ENCODE measurements around the gene MANEA. TPM values are rescaled to one million over a fixed set of nuclear protein-coding genes. Genes with fewer than 3 reads are reported as not detected.

The MANEA gene
- total RNA-seq, 1 experiment from 2014 or later, result 8.3 TPM

DNA sequence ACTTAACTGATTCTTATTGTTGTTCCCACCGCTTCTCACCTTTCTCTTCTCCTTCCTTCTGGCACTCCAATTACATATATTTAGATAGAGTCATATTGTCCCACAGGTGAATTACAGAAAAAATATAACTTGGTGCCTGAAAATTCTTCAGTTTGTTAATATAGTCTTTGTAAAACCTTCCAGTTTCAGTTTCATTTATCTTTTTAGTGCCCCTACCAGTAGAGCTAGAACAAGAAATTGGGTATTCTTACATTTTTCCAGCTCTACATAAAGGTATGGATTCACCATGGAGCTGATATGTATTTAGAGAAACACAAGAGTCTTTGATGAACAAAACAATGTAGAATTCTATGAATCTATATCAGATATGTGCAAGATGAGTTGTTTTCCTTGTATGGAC, 10.7 kb downstream of the MANEA start:
- DNase-seq, result no peak
- no peak overlapping the region for H3K18ac ChIP-seq (ENCODE audit: insufficient read length, low read depth, low read length)
- H3K23ac ChIP-seq (ENCODE audit: insufficient read length, low read depth, low read length), result no peak overlapping the region
- no peak overlapping the region for H3K4me2 ChIP-seq (ENCODE audit: insufficient read depth, insufficient read length, low read length)
- H2BK20ac ChIP-seq (ENCODE audit: low read depth, low read length, poor library complexity, severe bottlenecking), result no peak overlapping the region
- no peaks in the 10 kb centered on the region for H3K23me2 ChIP-seq (ENCODE audit: insufficient read length, low read depth, low read length, poor library complexity, severe bottlenecking)
- TF ChIP-seq, protein P1, sequence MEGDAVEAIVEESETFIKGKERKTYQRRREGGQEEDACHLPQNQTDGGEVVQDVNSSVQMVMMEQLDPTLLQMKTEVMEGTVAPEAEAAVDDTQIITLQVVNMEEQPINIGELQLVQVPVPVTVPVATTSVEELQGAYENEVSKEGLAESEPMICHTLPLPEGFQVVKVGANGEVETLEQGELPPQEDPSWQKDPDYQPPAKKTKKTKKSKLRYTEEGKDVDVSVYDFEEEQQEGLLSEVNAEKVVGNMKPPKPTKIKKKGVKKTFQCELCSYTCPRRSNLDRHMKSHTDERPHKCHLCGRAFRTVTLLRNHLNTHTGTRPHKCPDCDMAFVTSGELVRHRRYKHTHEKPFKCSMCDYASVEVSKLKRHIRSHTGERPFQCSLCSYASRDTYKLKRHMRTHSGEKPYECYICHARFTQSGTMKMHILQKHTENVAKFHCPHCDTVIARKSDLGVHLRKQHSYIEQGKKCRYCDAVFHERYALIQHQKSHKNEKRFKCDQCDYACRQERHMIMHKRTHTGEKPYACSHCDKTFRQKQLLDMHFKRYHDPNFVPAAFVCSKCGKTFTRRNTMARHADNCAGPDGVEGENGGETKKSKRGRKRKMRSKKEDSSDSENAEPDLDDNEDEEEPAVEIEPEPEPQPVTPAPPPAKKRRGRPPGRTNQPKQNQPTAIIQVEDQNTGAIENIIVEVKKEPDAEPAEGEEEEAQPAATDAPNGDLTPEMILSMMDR (conservative IDR thresholded peaks at IDR 0.05), result no peak
- H3K36me3 Mint-ChIP-seq (ENCODE audit: insufficient read depth in 1 of 3, low read depth in 3 of 3), result peaks cover 24 to 41% (median 26%) of the 10 kb centered on the region in 3 experiments
- no peak overlapping the region for H3K9ac ChIP-seq (ENCODE audit: extremely low read depth, insufficient read length, low read length)
- H2AK5ac ChIP-seq (ENCODE audit: insufficient read length, low read length), result no peak overlapping the region
- no peak overlapping the region for H2BK15ac ChIP-seq (ENCODE audit: low read depth, low read length)
- no peak overlapping the region for H3K56ac ChIP-seq (ENCODE audit: insufficient read length, low read depth, low read length)
- H2BK120ac ChIP-seq (ENCODE audit: low read depth, low read length, poor library complexity, severe bottlenecking), result no peak overlapping the region
- H3K27me3 ChIP-seq (ENCODE audit: insufficient read depth, low read length), result no peaks in the 10 kb centered on the region
- H2BK5ac ChIP-seq (ENCODE audit: insufficient read length, low read length), result no peak overlapping the region
- no peaks in the 10 kb centered on the region for H3K27me3 Mint-ChIP-seq (ENCODE audit: low read depth)
- H3K27ac Mint-ChIP-seq, result no peak overlapping the region
- peaks cover 18 to 26% of the 10 kb centered on the region in 2 experiments for H3K9me3 Mint-ChIP-seq
- WGBS (ENCODE audit: extremely low coverage, insufficient read length, low lambda C conversion rate), result no CpG with 5 or more reads among the region's 1 CpG
- H3K4me1 ChIP-seq (ENCODE audit: insufficient read depth, low read length), result no peaks in the 10 kb centered on the region
- no peaks in the 10 kb centered on the region for H4K20me1 ChIP-seq (ENCODE audit: control insufficient read depth, insufficient read depth, insufficient read length)
- peaks cover 5% of the 10 kb centered on the region for H3K9me3 ChIP-seq (ENCODE audit: control insufficient read depth, low read depth, low read length)
- H3T11ph ChIP-seq (ENCODE audit: low read length), result no peak overlapping the region
- no peak overlapping the region for H3K14ac ChIP-seq (ENCODE audit: insufficient read depth, low read length)
- no peak overlapping the region for H3K4ac ChIP-seq (ENCODE audit: low read depth, low read length)
- peaks cover 7 to 8% of the 10 kb centered on the region in 2 experiments for H3K4me1 Mint-ChIP-seq
- no peak overlapping the region for H4K91ac ChIP-seq (ENCODE audit: insufficient read length, low read depth, low read length)
- H4K8ac ChIP-seq (replicated peaks; ENCODE audit: insufficient read length, low read depth, low read length), result no peak overlapping the region
- no peaks in the 10 kb centered on the region for H3K79me2 ChIP-seq (ENCODE audit: insufficient read depth, low read length)
- H3K79me1 ChIP-seq (ENCODE audit: insufficient read depth, low read depth, low read length, poor library complexity, severe bottlenecking), result no peaks in the 10 kb centered on the region
- no peak overlapping the region for H3K4me3 Mint-ChIP-seq
- H4K5ac ChIP-seq (ENCODE audit: insufficient read length, low read depth, low read length), result no peak overlapping the region
- H3K27ac ChIP-seq (ENCODE audit: insufficient read length, low read depth, low read length), result no peak overlapping the region
- no peak overlapping the region for H2BK12ac ChIP-seq (ENCODE audit: insufficient read length, low read depth, low read length)
- no peak overlapping the region for H2AFZ ChIP-seq (ENCODE audit: low read length)
